IPS-18c (cell line): ENCODE results near the gene SNRPA.
"Not testable (repeated sequence)": the region's sequence is repeated elsewhere in the genome, so short reads cannot be mapped to it uniquely, and the experiment has no call there.

Experiments
- H3K4me3 ChIP-seq: 2 replicates; pipeline ENCODE4 v1.7.0; 2013; ENCODE audit warnings: low read depth, mild to moderate bottlenecking, low read length, moderate library complexity; ENCODE audit not compliant: insufficient read depth
- H3K9me3 ChIP-seq: one replicate; pipeline ENCODE4 v1.6.1; 2013; ENCODE audit warnings: mild to moderate bottlenecking, low read length, moderate library complexity; ENCODE audit not compliant: control insufficient read depth, insufficient read depth

The SNRPA gene

GRCh38 chr19:40759352-40759751, 8.3 kb downstream of the SNRPA start:
- no peak overlapping the region for H3K4me3 ChIP-seq
- H3K9me3 ChIP-seq = no peaks in the 10 kb centered on the region

- H3K9me3 ChIP-seq = no peaks in the 10 kb centered on the region
- H3K4me3 ChIP-seq = no peak overlapping the region
Observed at GRCh38 chr19:40762754-40763470, 11.9 kb downstream of the SNRPA start.

- Histone ChIP-seq H3K4me3 (no peak overlapping the region), H3K9me3 (no peaks in the 10 kb centered on the region)
Observed at GRCh38 chr19:40763526-40763925, 12.5 kb downstream of the SNRPA start.

GRCh38 chr19:40763963-40764362, 13.0 kb downstream of the SNRPA start:
- H3K4me3 ChIP-seq = no peak overlapping the region
- H3K9me3 ChIP-seq = no peaks in the 10 kb centered on the region

GRCh38 chr19:40766385-40766784, 15.4 kb downstream of the SNRPA start:
- H3K4me3 ChIP-seq, H3K9me3 ChIP-seq: not testable (repeated sequence)

- no peak overlapping the region for H3K4me3 ChIP-seq
- H3K9me3 ChIP-seq = no peaks in the 10 kb centered on the region
Observed at GRCh38 chr19:40768869-40769268, 17.9 kb downstream of the SNRPA start.

- not testable (repeated sequence) for H3K4me3 ChIP-seq, H3K9me3 ChIP-seq
Observed at GRCh38 chr19:40771101-40771862, 20.3 kb downstream of the SNRPA start.

- no peak within 1 kb of the TSS for H3K4me3 ChIP-seq
- no peaks in the 10 kb centered on the region for H3K9me3 ChIP-seq
Observed at GRCh38 chr19:40774916-40775631, 24.1 kb downstream of the SNRPA start, which contains the start of gene MIA. TSS of gene MIA (plus strand) at chr19:40775521. CDS start at chr19:40775543, 22 bp downstream.

GRCh38 chr19:40775632-40776022, 24.6 kb downstream of the SNRPA start:
- no peak overlapping the region for H3K4me3 ChIP-seq
- H3K9me3 ChIP-seq = no peaks in the 10 kb centered on the region

- H3K4me3 ChIP-seq = no peak overlapping the region
- no peaks in the 10 kb centered on the region for H3K9me3 ChIP-seq
Observed at GRCh38 chr19:40776364-40776763, 25.4 kb downstream of the SNRPA start.

GRCh38 chr19:40776932-40777644, 26.1 kb downstream of the SNRPA start:
- peak overlapping the region; percentile 67 for H3K4me3 ChIP-seq
- H3K9me3 ChIP-seq = no peaks in the 10 kb centered on the region

GRCh38 chr19:40777645-40777936, 26.6 kb downstream of the SNRPA start:
- H3K9me3 ChIP-seq = no peaks in the 10 kb centered on the region
- H3K4me3 ChIP-seq = peak overlapping the region; percentile 67; the same call in 1 of the 2 replicates

- H3K9me3 ChIP-seq = no peaks in the 10 kb centered on the region
- H3K4me3 ChIP-seq = peak within 1 kb of the TSS; percentile 95
Observed at GRCh38 chr19:40777937-40778705, 27.1 kb downstream of the SNRPA start, which contains the start of gene RAB4B. TSS of gene RAB4B (plus strand) at chr19:40778247. CDS start at chr19:40778376, 129 bp downstream.

GRCh38 chr19:40778706-40779284, 27.8 kb downstream of the SNRPA start:
- Histone ChIP-seq H3K4me3 (peak overlapping the region; percentile 95), H3K9me3 (no peaks in the 10 kb centered on the region)

- Histone ChIP-seq H3K4me3 (no peak overlapping the region), H3K9me3 (no peaks in the 10 kb centered on the region)
Observed at GRCh38 chr19:40780582-40780981, 29.6 kb downstream of the SNRPA start.

GRCh38 chr19:40781140-40781539, 30.1 kb downstream of the SNRPA start:
- no peak overlapping the region for H3K4me3 ChIP-seq
- H3K9me3 ChIP-seq = no peaks in the 10 kb centered on the region
